ENCODE results near the gene OR52D1.

- TF ChIP-seq REST (IDR thresholded peaks at IDR 0.05) (no peak), MAX (IDR thresholded peaks at IDR 0.05) (no peak), CTCF (IDR thresholded peaks at IDR 0.05; ENCODE audit: low read depth, low read length, missing input control) (no peak), FOXA1 (IDR thresholded peaks at IDR 0.05) (no peak), RAD21 (IDR thresholded peaks at IDR 0.05) (no peak), JUND (IDR thresholded peaks at IDR 0.05) (no peak), YY1 (IDR thresholded peaks at IDR 0.05) (no peak), EGR1 (IDR thresholded peaks at IDR 0.05; ENCODE audit: low read depth in 2 of 2) (no peak), ATF3 (IDR thresholded peaks at IDR 0.05) (no peak)
These were observed 44.6 kb upstream of the OR52D1 start for GRCh38 chr11:5443835-5444393.

All from liver (tissue), 3 donors.